Measurements from ENCODE around the gene RBMS3. TPM values are rescaled to one million over a fixed set of nuclear protein-coding genes. Genes with fewer than 3 reads are reported as not detected.

The RBMS3 gene
- total and polyA plus RNA-seq, 2 of the 8 experiments (the other 6 are each of a cell fraction or from before 2014, with no cell fraction given): 3.7 to 6.9 TPM

DNA sequence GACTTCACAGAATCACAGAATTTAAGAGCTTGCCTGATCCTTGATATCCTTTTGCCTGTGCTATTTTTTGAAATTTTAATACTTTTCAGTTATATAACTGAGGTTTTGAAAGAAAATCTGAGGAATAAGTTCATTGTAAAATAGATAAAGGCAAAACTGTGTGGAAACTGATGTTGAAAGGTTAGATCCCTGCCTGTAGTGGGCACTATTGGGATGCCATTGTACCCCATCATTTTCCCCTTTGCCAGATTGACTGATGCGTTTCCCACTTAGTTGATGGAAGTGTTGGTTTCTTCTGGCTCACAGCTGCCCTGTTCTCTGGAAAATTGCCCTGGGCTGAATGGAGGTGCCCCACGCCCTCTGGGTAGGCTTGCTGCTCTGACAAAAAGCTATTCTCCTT, 387.9 kb downstream of the RBMS3 start:
- Histone ChIP-seq H3K79me1 (ENCODE audit: low read depth, low read length) (no peaks in the 10 kb centered on the region), H3K4me3 (ENCODE audit: extremely low read depth in 1 of 4, insufficient read depth in 2 of 4, low read depth in 3 of 4, low read length in 4 of 4) (no peak overlapping the region), H4K20me1 (replicated peaks in 1 of 2; ENCODE audit: control insufficient read depth in 1 of 2, insufficient read depth in 2 of 2, low read length in 2 of 2) (no peaks in the 10 kb centered on the region), H3K27me3 (replicated peaks in 1 of 4; ENCODE audit: control insufficient read depth in 3 of 4, extremely low read depth in 1 of 4, insufficient read depth in 3 of 4, low read length in 3 of 4) (no peaks in the 10 kb centered on the region), H2AFZ (ENCODE audit: low read length) (no peak overlapping the region; the same call in 1 of the 2 replicates), H2BK15ac (ENCODE audit: low read length) (no peak overlapping the region), H2BK5ac (ENCODE audit: low read depth, low read length) (no peak overlapping the region), H2AK5ac (ENCODE audit: low read depth, low read length) (no peak overlapping the region), H3K4ac (replicated peaks; ENCODE audit: insufficient read length, low read depth, low read length) (no peak overlapping the region), H3K9ac (replicated peaks in 1 of 4; ENCODE audit: extremely low read depth in 1 of 4, low read depth in 3 of 4, low read length in 3 of 4) (no peak overlapping the region), H4K5ac (ENCODE audit: insufficient read length, low read depth, low read length) (no peak overlapping the region), H3K27ac (ENCODE audit: low read depth, low read length) (no peak overlapping the region), H2BK12ac (ENCODE audit: low read depth, low read length) (no peak overlapping the region), H2BK120ac (replicated peaks; ENCODE audit: low read depth, low read length) (no peak overlapping the region), H4K91ac (replicated peaks; ENCODE audit: insufficient read length, low read length) (no peak overlapping the region), H3K4me2 (ENCODE audit: insufficient read depth in 1 of 2, low read depth in 2 of 2, low read length in 2 of 2) (no peak overlapping the region), H3K36me3 (ENCODE audit: control insufficient read depth in 2 of 4, insufficient read depth in 4 of 4, low read length in 3 of 4) (no peaks in the 10 kb centered on the region), H3K56ac (replicated peaks; ENCODE audit: insufficient read length, low read depth, low read length) (no peak overlapping the region), H3K9me3 (ENCODE audit: insufficient read depth in 2 of 2, low read depth in 1 of 2, low read length in 1 of 2) (peaks cover 0 to 2% of the 10 kb centered on the region in 2 experiments; a peak in 1 of 4 replicates), H4K8ac (ENCODE audit: extremely low read depth, insufficient read depth, low read length) (no peak overlapping the region), H3K23me2 (ENCODE audit: low read depth, low read length) (no peaks in the 10 kb centered on the region), H3K4me1 (replicated peaks in 1 of 4; ENCODE audit: control insufficient read depth in 3 of 4, insufficient read depth in 4 of 4, low read length in 3 of 4) (no peaks in the 10 kb centered on the region), H3K79me2 (ENCODE audit: control insufficient read depth in 1 of 2, insufficient read depth in 2 of 2, low read length in 2 of 2) (no peaks in the 10 kb centered on the region), H3K14ac (ENCODE audit: insufficient read length) (no peak overlapping the region), H3K18ac (ENCODE audit: extremely low read depth, low read length) (no peak overlapping the region), H3K23ac (ENCODE audit: insufficient read length) (no peak overlapping the region), H2BK20ac (ENCODE audit: low read length) (no peak overlapping the region)
- ChIA-PET CTCF (ENCODE audit: partially characterized antibody) (interaction anchor here (0.6 to 3.7 kb wide), 24 partner anchors 11 to 579 kb away, joined by 3 to 25 read pairs (median 4); no protein-coding TSS in a partner anchor), POLR2A (ENCODE audit: partially characterized antibody) (no interaction called here)
- DNase-seq (ENCODE audit: low read depth in 1 of 2, low spot score in 2 of 2) (no peak), FAIRE-seq (peak; percentile 52)
- TF ChIP-seq ASH2L (IDR thresholded peaks at IDR 0.05; ENCODE audit: low read length) (no peak), TAF7 (optimal IDR thresholded peaks at IDR 0.05; ENCODE audit: borderline replicate concordance, low read depth, low read length) (no peak), RAD21 (IDR thresholded peaks at IDR 0.05 in 1 of 2, conservative IDR thresholded peaks at IDR 0.05 in 1 of 2; ENCODE audit: low read depth in 2 of 2, low read length in 2 of 2) (peak; percentile 61 to 68), SIX5 (IDR thresholded peaks at IDR 0.05; ENCODE audit: low read depth, low read length) (no peak), POLR2AphosphoS5 (IDR thresholded peaks at IDR 0.05; ENCODE audit: low read depth, low read length) (no peak), CEBPB (IDR thresholded peaks at IDR 0.05; ENCODE audit: low read depth, low read length) (no peak), KDM5A (IDR thresholded peaks at IDR 0.05; ENCODE audit: low read length) (no peak)
- TF ChIP-seq, protein P1, sequence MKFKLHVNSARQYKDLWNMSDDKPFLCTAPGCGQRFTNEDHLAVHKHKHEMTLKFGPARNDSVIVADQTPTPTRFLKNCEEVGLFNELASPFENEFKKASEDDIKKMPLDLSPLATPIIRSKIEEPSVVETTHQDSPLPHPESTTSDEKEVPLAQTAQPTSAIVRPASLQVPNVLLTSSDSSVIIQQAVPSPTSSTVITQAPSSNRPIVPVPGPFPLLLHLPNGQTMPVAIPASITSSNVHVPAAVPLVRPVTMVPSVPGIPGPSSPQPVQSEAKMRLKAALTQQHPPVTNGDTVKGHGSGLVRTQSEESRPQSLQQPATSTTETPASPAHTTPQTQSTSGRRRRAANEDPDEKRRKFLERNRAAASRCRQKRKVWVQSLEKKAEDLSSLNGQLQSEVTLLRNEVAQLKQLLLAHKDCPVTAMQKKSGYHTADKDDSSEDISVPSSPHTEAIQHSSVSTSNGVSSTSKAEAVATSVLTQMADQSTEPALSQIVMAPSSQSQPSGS (IDR thresholded peaks at IDR 0.05; ENCODE audit: low read length): no peak
- TF ChIP-seq, protein P2, sequence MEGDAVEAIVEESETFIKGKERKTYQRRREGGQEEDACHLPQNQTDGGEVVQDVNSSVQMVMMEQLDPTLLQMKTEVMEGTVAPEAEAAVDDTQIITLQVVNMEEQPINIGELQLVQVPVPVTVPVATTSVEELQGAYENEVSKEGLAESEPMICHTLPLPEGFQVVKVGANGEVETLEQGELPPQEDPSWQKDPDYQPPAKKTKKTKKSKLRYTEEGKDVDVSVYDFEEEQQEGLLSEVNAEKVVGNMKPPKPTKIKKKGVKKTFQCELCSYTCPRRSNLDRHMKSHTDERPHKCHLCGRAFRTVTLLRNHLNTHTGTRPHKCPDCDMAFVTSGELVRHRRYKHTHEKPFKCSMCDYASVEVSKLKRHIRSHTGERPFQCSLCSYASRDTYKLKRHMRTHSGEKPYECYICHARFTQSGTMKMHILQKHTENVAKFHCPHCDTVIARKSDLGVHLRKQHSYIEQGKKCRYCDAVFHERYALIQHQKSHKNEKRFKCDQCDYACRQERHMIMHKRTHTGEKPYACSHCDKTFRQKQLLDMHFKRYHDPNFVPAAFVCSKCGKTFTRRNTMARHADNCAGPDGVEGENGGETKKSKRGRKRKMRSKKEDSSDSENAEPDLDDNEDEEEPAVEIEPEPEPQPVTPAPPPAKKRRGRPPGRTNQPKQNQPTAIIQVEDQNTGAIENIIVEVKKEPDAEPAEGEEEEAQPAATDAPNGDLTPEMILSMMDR (IDR thresholded peaks at IDR 0.05; ENCODE audit: control extremely low read depth in 1 of 3, insufficient read depth in 1 of 3, low read depth in 1 of 3, low read length in 3 of 3): peak in 2 of 3 experiments; percentile 18 to 66; a peak in 1 of 4 replicates
- WGBS, 2 experiments (ENCODE audit: extremely low coverage in 1 of 2, insufficient coverage in 1 of 2, insufficient read length in 1 of 2, insufficient replicate concordance in 2 of 2, low coverage in 1 of 2, low lambda C conversion rate in 2 of 2, missing lambda C conversion rate in 1 of 2): 86% methylated on average over 2 of the region's 2 CpGs; no CpG with 5 or more reads in 1 of the 2 experiments
